ENCODE data around the gene MEIS2.

Gene MEIS2

GRCh38 chr15:36933255-36933990 is 166.9 kb downstream of the MEIS2 start:
- no peak for ATAC-seq (ENCODE audit: insufficient read depth, low read depth)
- H3K4me1 ChIP-seq (ENCODE audit: insufficient read depth, low read length), result no peaks in the 10 kb centered on the region
- H3K27me3 ChIP-seq (ENCODE audit: insufficient read depth, low read length, poor library complexity), result no peaks in the 10 kb centered on the region
- H3K27ac ChIP-seq (ENCODE audit: low read length), result no peak overlapping the region
- H3K79me2 ChIP-seq (ENCODE audit: insufficient read depth, low read length), result no peaks in the 10 kb centered on the region
- H3K9me3 ChIP-seq (ENCODE audit: insufficient read depth, low read length, severe bottlenecking), result no peaks in the 10 kb centered on the region
- TF ChIP-seq CTCF (IDR thresholded peaks at IDR 0.05; ENCODE audit: borderline replicate concordance, extremely low read depth, low read length, poor library complexity, severe bottlenecking) (no peak), EZH2 (IDR thresholded peaks at IDR 0.05; ENCODE audit: borderline replicate concordance, low read depth, low read length, severe bottlenecking) (no peak)
- H3K4me3 ChIP-seq (ENCODE audit: low read depth in 1 of 2, low read length in 2 of 2), result no peak overlapping the region
- DNase-seq, result no peak
- H3K9ac ChIP-seq (ENCODE audit: low read depth, low read length), result no peak overlapping the region
- H2AFZ ChIP-seq (ENCODE audit: low read depth, low read length), result no peak overlapping the region
- no peak overlapping the region for H3K4me2 ChIP-seq (ENCODE audit: insufficient read depth, low read length)
- H3K36me3 ChIP-seq (ENCODE audit: insufficient read depth, low read length), result no peaks in the 10 kb centered on the region
- no peaks in the 10 kb centered on the region for H4K20me1 ChIP-seq (ENCODE audit: insufficient read depth, low read length)

- Histone ChIP-seq H4K20me1 (ENCODE audit: insufficient read depth, low read length) (no peaks in the 10 kb centered on the region), H3K27me3 (ENCODE audit: insufficient read depth, low read length, poor library complexity) (no peaks in the 10 kb centered on the region), H3K4me1 (ENCODE audit: insufficient read depth, low read length) (no peaks in the 10 kb centered on the region), H3K9ac (ENCODE audit: low read depth, low read length) (no peak overlapping the region), H3K36me3 (ENCODE audit: insufficient read depth, low read length) (no peaks in the 10 kb centered on the region), H3K79me2 (ENCODE audit: insufficient read depth, low read length) (no peaks in the 10 kb centered on the region), H3K4me2 (ENCODE audit: insufficient read depth, low read length) (no peak overlapping the region), H3K27ac (ENCODE audit: low read length) (no peak overlapping the region), H3K4me3 (ENCODE audit: low read depth in 1 of 2, low read length in 2 of 2) (no peak overlapping the region), H2AFZ (ENCODE audit: low read depth, low read length) (no peak overlapping the region), H3K9me3 (ENCODE audit: insufficient read depth, low read length, severe bottlenecking) (no peaks in the 10 kb centered on the region)
- ATAC-seq (ENCODE audit: insufficient read depth, low read depth) (no peak), DNase-seq (no peak)
- no peak for TF ChIP-seq EZH2 (IDR thresholded peaks at IDR 0.05; ENCODE audit: borderline replicate concordance, low read depth, low read length, severe bottlenecking)
- TF ChIP-seq CTCF (IDR thresholded peaks at IDR 0.05; ENCODE audit: borderline replicate concordance, extremely low read depth, low read length, poor library complexity, severe bottlenecking), result no peak
Measured at GRCh38 chr15:36932070-36932469, 168.3 kb downstream of the MEIS2 start.

- DNase-seq, result no peak
- TF ChIP-seq EZH2 (IDR thresholded peaks at IDR 0.05; ENCODE audit: borderline replicate concordance, low read depth, low read length, severe bottlenecking) (no peak), CTCF (IDR thresholded peaks at IDR 0.05; ENCODE audit: borderline replicate concordance, extremely low read depth, low read length, poor library complexity, severe bottlenecking) (no peak)
- H3K9ac ChIP-seq (ENCODE audit: low read depth, low read length), result no peak overlapping the region
- H3K79me2 ChIP-seq (ENCODE audit: insufficient read depth, low read length), result no peaks in the 10 kb centered on the region
- H3K4me1 ChIP-seq (ENCODE audit: insufficient read depth, low read length), result no peaks in the 10 kb centered on the region
- H3K27me3 ChIP-seq (ENCODE audit: insufficient read depth, low read length, poor library complexity), result no peaks in the 10 kb centered on the region
- H3K4me3 ChIP-seq (ENCODE audit: low read depth in 1 of 2, low read length in 2 of 2), result no peak overlapping the region
- H3K36me3 ChIP-seq (ENCODE audit: insufficient read depth, low read length), result no peaks in the 10 kb centered on the region
- no peak overlapping the region for H2AFZ ChIP-seq (ENCODE audit: low read depth, low read length)
- no peak overlapping the region for H3K27ac ChIP-seq (ENCODE audit: low read length)
- no peak overlapping the region for H3K4me2 ChIP-seq (ENCODE audit: insufficient read depth, low read length)
- ATAC-seq (ENCODE audit: insufficient read depth, low read depth), result no peak
- no peaks in the 10 kb centered on the region for H4K20me1 ChIP-seq (ENCODE audit: insufficient read depth, low read length)
- H3K9me3 ChIP-seq (ENCODE audit: insufficient read depth, low read length, severe bottlenecking), result no peaks in the 10 kb centered on the region
Measured at GRCh38 chr15:36931434-36931833, 168.9 kb downstream of the MEIS2 start.

Data from DND-41 (cell line).